GM23338 (cell line): ENCODE results near the gene CDH4. TPM values are rescaled to one million over a fixed set of nuclear protein-coding genes. Genes with fewer than 3 reads are reported as not detected.

Experiments used
- ATAC-seq: fragments of 200-7000 bp; cut with Tn5 transposase; 3 replicates; pipeline ENCODE4 v1.9.1; 2020
- DNase-seq: peaks from one replicate; pipeline ENCODE4 v3.0.0-alpha.2; 2015; ENCODE audit warnings: low spot score
- H2AFZ ChIP-seq: fragments of 200-600 bp; sonication (generic); 2 replicates; pipeline ENCODE4 v1.8.0; 2016; ENCODE audit warnings: antibody characterized with exemption, mild to moderate bottlenecking, moderate library complexity
- H3F3A ChIP-seq: fragments of 200-600 bp; sonication (generic); replicated peaks from 2 replicates; pipeline ENCODE4 v1.8.0; 2017; ENCODE audit warnings: antibody characterized with exemption, mixed run types, low read depth
- H3K27ac ChIP-seq: fragments of 200-600 bp; sonication (generic); 2 replicates; pipeline ENCODE4 v1.6.1; 2016; ENCODE audit warnings: low read depth
- H3K27me3 ChIP-seq: fragments of 200-600 bp; sonication (generic); 2 replicates; pipeline ENCODE4 v1.8.0; 2016; ENCODE audit warnings: mild to moderate bottlenecking, mixed run types, moderate library complexity; ENCODE audit not compliant: insufficient read depth
- H3K36me3 ChIP-seq: fragments of 200-600 bp; sonication (generic); 2 replicates; pipeline ENCODE4 v1.8.0; 2016; ENCODE audit warnings: mild to moderate bottlenecking; ENCODE audit not compliant: insufficient read depth
- H3K4me1 ChIP-seq: fragments of 200-600 bp; sonication (generic); 2 replicates; pipeline ENCODE4 v1.8.0; 2016; ENCODE audit warnings: mild to moderate bottlenecking, moderate library complexity; ENCODE audit not compliant: insufficient read depth
- H3K4me2 ChIP-seq: fragments of 200-600 bp; sonication (generic); 2 replicates; pipeline ENCODE4 v1.7.1; 2017; ENCODE audit warnings: mixed run types
- H3K4me3 ChIP-seq: fragments of 200-600 bp; sonication (generic); 2 replicates; pipeline ENCODE4 v1.6.1; 2016; ENCODE audit warnings: mixed run types
- H3K79me2 ChIP-seq: fragments of 200-600 bp; sonication (generic); replicated peaks from 2 replicates; pipeline ENCODE4 v1.8.0; 2017; ENCODE audit warnings: mild to moderate bottlenecking; ENCODE audit not compliant: insufficient read depth
- H3K9me2 ChIP-seq: fragments of 200-600 bp; sonication (generic); 2 replicates; pipeline ENCODE4 v1.8.0; 2017; ENCODE audit not compliant: insufficient read depth
- H4K20me1 ChIP-seq: fragments of 200-600 bp; sonication (generic); replicated peaks from 2 replicates; pipeline ENCODE4 v1.8.0; 2017; ENCODE audit warnings: mild to moderate bottlenecking; ENCODE audit not compliant: insufficient read depth
- H3K27ac Mint-ChIP-seq: 2 replicates; pipeline ENCODE4 v1.8.0; 2020; ENCODE audit warnings: inconsistent platforms, mild to moderate bottlenecking, moderate library complexity, mixed read lengths
- H3K27me3 Mint-ChIP-seq: 3 replicates; pipeline ENCODE4 v1.8.0; 2022; ENCODE audit warnings: low read depth, mild to moderate bottlenecking, moderate library complexity, mixed read lengths, inconsistent platforms; ENCODE audit not compliant: insufficient read depth, poor library complexity
- H3K36me3 Mint-ChIP-seq: 3 replicates; pipeline ENCODE4 v1.8.0; 2021; ENCODE audit warnings: low read depth, mild to moderate bottlenecking, inconsistent platforms, moderate library complexity, mixed read lengths
- H3K4me1 Mint-ChIP-seq: 3 replicates; pipeline ENCODE4 v1.8.0; 2020; ENCODE audit warnings: mild to moderate bottlenecking, inconsistent platforms, mixed read lengths
- H3K4me3 Mint-ChIP-seq: 3 replicates; pipeline ENCODE4 v1.8.0; 2021; ENCODE audit warnings: moderate library complexity, mild to moderate bottlenecking, inconsistent platforms, mixed read lengths
- H3K9me3 Mint-ChIP-seq: 3 replicates; pipeline ENCODE4 v1.8.0; 2020; ENCODE audit warnings: moderate library complexity, mild to moderate bottlenecking, inconsistent platforms, mixed read lengths
- ZNF114 ChIP-seq: fragments of 250-450 bp; sonication (Bioruptor Pico); IDR thresholded peaks from 2 replicates; pipeline ENCODE4 v1.5.0; 2020; ENCODE audit warnings: mild to moderate bottlenecking, moderate library complexity
- ZNF462 ChIP-seq: fragments of 250-450 bp; sonication (Bioruptor Pico); IDR thresholded peaks from 2 replicates; pipeline ENCODE4 v1.5.0; 2020; ENCODE audit warnings: mild to moderate bottlenecking, moderate library complexity
- polyA plus RNA-seq: library from polyadenylated mRNA; unstranded; fragments of >200 nt; fragmentation: Nextera tagmentation; extraction: Ambion mirVana; gene quantifications from 2 replicates; pipeline ENCODE4 v1.2.1, GENCODE V29; 2016
- total RNA-seq: library from RNA; depleted of rRNA; stranded (reverse); fragments of >200 nt; shearing (Covaris generic); gene quantifications from 2 replicates; pipeline ENCODE4 v1.2.3, GENCODE V29; 2014
- TF ChIP-seq, protein P1 (sequence below), 2 experiments: fragments of 200-600 bp in 1 of 2; sonication (generic) in 1 of 2; conservative IDR thresholded peaks; 2 replicates each; pipeline versions ENCODE4 v1.5.1 to v1.6.1; 2016 to 2017; ENCODE audit warnings: antibody characterized with exemption in 2 of 2, low read depth in 2 of 2, mild to moderate bottlenecking in 2 of 2, moderate library complexity in 1 of 2

Gene CDH4
- total and polyA plus RNA-seq, 2 experiments from 2014 or later: 1.2 to 4.2 TPM

GRCh38 chr20:61755971-61756845, 504.1 kb downstream of the CDH4 start:
- ATAC-seq: peak; percentile 44
- H3K36me3 Mint-ChIP-seq: 0 out of 3 replicates have a peak, but pooled peaks cover 3% of the 10 kb centered on the region
- H3K4me1 Mint-ChIP-seq: peaks cover 22% of the 10 kb centered on the region
- peaks cover 3% of the 10 kb centered on the region; the same call in 1 of the 3 replicates for H3K9me3 Mint-ChIP-seq
- peaks cover 9% of the 10 kb centered on the region for H3K27me3 Mint-ChIP-seq
- Histone ChIP-seq H3K27ac (no peak overlapping the region), H3K27me3 (no peaks in the 10 kb centered on the region), H3K4me3 (no peak overlapping the region), H3K4me1 (peaks cover 3% of the 10 kb centered on the region; the same call in 1 of the 2 replicates), H3K79me2 (no peaks in the 10 kb centered on the region), H3F3A (no peaks in the 10 kb centered on the region), H3K9me2 (no peaks in the 10 kb centered on the region), H3K36me3 (no peaks in the 10 kb centered on the region), H3K4me2 (no peak overlapping the region), H2AFZ (no peak overlapping the region), H4K20me1 (no peaks in the 10 kb centered on the region)
- DNase-seq: no peak
- TF ChIP-seq, protein P1, sequence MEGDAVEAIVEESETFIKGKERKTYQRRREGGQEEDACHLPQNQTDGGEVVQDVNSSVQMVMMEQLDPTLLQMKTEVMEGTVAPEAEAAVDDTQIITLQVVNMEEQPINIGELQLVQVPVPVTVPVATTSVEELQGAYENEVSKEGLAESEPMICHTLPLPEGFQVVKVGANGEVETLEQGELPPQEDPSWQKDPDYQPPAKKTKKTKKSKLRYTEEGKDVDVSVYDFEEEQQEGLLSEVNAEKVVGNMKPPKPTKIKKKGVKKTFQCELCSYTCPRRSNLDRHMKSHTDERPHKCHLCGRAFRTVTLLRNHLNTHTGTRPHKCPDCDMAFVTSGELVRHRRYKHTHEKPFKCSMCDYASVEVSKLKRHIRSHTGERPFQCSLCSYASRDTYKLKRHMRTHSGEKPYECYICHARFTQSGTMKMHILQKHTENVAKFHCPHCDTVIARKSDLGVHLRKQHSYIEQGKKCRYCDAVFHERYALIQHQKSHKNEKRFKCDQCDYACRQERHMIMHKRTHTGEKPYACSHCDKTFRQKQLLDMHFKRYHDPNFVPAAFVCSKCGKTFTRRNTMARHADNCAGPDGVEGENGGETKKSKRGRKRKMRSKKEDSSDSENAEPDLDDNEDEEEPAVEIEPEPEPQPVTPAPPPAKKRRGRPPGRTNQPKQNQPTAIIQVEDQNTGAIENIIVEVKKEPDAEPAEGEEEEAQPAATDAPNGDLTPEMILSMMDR (conservative IDR thresholded peaks at IDR 0.05; ENCODE audit: low read depth in 2 of 2): no peak
- TF ChIP-seq ZNF114 (no peak), ZNF462 (no peak)
- H3K4me3 Mint-ChIP-seq: no peak overlapping the region
- no peak overlapping the region for H3K27ac Mint-ChIP-seq
